Measurements from ENCODE around the gene PPP1R37. TPM values are rescaled to one million over a fixed set of nuclear protein-coding genes. Genes with fewer than 3 reads are reported as not detected.

Gene PPP1R37
- total and polyA plus RNA-seq, 2 of the 8 experiments (the other 6 are each of a cell fraction or from before 2014, with no cell fraction given): 14.6 to 25.7 TPM

- DNase-seq (ENCODE audit: low read depth in 1 of 2, low spot score in 2 of 2) (no peak), FAIRE-seq (no peak)
- Histone ChIP-seq H3K4me2 (ENCODE audit: insufficient read depth in 1 of 2, low read depth in 2 of 2, low read length in 2 of 2) (peak overlapping the region; percentile 94 to 98), H3K4me3 (ENCODE audit: extremely low read depth in 1 of 4, insufficient read depth in 2 of 4, low read depth in 3 of 4, low read length in 4 of 4) (peak overlapping the region in 2 of 4 experiments; percentile 57 to 97; a peak in 3 of 8 replicates), H3K14ac (ENCODE audit: insufficient read length) (no peak overlapping the region), H3K23me2 (ENCODE audit: low read depth, low read length) (peaks cover 16% of the 10 kb centered on the region), H4K5ac (ENCODE audit: insufficient read length, low read depth, low read length) (no peak overlapping the region), H2BK12ac (ENCODE audit: low read depth, low read length) (peak overlapping the region; percentile 75; the same call in 1 of the 2 replicates), H2BK15ac (ENCODE audit: low read length) (no peak overlapping the region), H2BK20ac (ENCODE audit: low read length) (no peak overlapping the region), H2AFZ (ENCODE audit: low read length) (no peak overlapping the region), H3K36me3 (ENCODE audit: control insufficient read depth in 2 of 4, insufficient read depth in 4 of 4, low read length in 3 of 4) (peaks cover 4 to 16% (median 5%) of the 10 kb centered on the region in 4 experiments; a peak in 5 of 8 replicates), H3K27ac (ENCODE audit: low read depth, low read length) (0 out of 2 replicates have a peak overlapping the region, but pooled peaks have one; percentile 55), H3K27me3 (replicated peaks in 1 of 4; ENCODE audit: control insufficient read depth in 3 of 4, extremely low read depth in 1 of 4, insufficient read depth in 3 of 4, low read length in 3 of 4) (no peaks in the 10 kb centered on the region), H3K18ac (ENCODE audit: extremely low read depth, low read length) (no peak overlapping the region), H3K23ac (ENCODE audit: insufficient read length) (no peak overlapping the region), H3K79me1 (ENCODE audit: low read depth, low read length) (peaks cover 15% of the 10 kb centered on the region), H3K9ac (replicated peaks in 1 of 4; ENCODE audit: extremely low read depth in 1 of 4, low read depth in 3 of 4, low read length in 3 of 4) (peak overlapping the region in 1 of 4 experiments; percentile 62; a peak in 3 of 7 replicates), H4K8ac (ENCODE audit: extremely low read depth, insufficient read depth, low read length) (no peak overlapping the region), H4K91ac (replicated peaks; ENCODE audit: insufficient read length, low read length) (no peak overlapping the region), H3K9me3 (ENCODE audit: insufficient read depth in 2 of 2, low read depth in 1 of 2, low read length in 1 of 2) (no peaks in the 10 kb centered on the region), H2BK5ac (ENCODE audit: low read depth, low read length) (peak overlapping the region; percentile 86; the same call in 1 of the 2 replicates), H3K56ac (replicated peaks; ENCODE audit: insufficient read length, low read depth, low read length) (no peak overlapping the region), H2BK120ac (replicated peaks; ENCODE audit: low read depth, low read length) (no peak overlapping the region), H2AK5ac (ENCODE audit: low read depth, low read length) (0 out of 2 replicates have a peak overlapping the region, but pooled peaks have one; percentile 46), H4K20me1 (replicated peaks in 1 of 2; ENCODE audit: control insufficient read depth in 1 of 2, insufficient read depth in 2 of 2, low read length in 2 of 2) (peaks cover 4 to 14% of the 10 kb centered on the region in 2 experiments), H3K4ac (replicated peaks; ENCODE audit: insufficient read length, low read depth, low read length) (no peak overlapping the region), H3K4me1 (replicated peaks in 1 of 4; ENCODE audit: control insufficient read depth in 3 of 4, insufficient read depth in 4 of 4, low read length in 3 of 4) (peaks cover 4 to 17% (median 7%) of the 10 kb centered on the region in 4 experiments; a peak in 6 of 7 replicates), H3K79me2 (ENCODE audit: control insufficient read depth in 1 of 2, insufficient read depth in 2 of 2, low read length in 2 of 2) (peaks cover 19 to 37% of the 10 kb centered on the region in 2 experiments)
- POLR2A ChIA-PET (ENCODE audit: partially characterized antibody): interaction anchor here (0.9 to 6.1 kb wide), 11 partner anchors 12 to 185 kb away, joined by 3 to 230 read pairs (median 6); partner anchors contain the start of genes APOE, GEMIN7 and ZNF296
- WGBS, 2 experiments (ENCODE audit: extremely low coverage in 1 of 2, insufficient coverage in 1 of 2, insufficient read length in 1 of 2, insufficient replicate concordance in 2 of 2, low coverage in 1 of 2, low lambda C conversion rate in 2 of 2, missing lambda C conversion rate in 1 of 2): 94% methylated on average over 5 of the region's 5 CpGs; no CpG with 5 or more reads in 1 of the 2 experiments
- CTCF ChIA-PET (ENCODE audit: partially characterized antibody): interaction anchor here (1.0 to 5.3 kb wide), 13 partner anchors 9 to 187 kb away, joined by 3 to 39 read pairs (median 5); partner anchors contain the start of genes GEMIN7 and ZNF296
- TF ChIP-seq CEBPB (IDR thresholded peaks at IDR 0.05; ENCODE audit: low read depth, low read length) (no peak), CBX5 (IDR thresholded peaks at IDR 0.05; ENCODE audit: low read depth, low read length) (no peak), YY1 (IDR thresholded peaks at IDR 0.05; ENCODE audit: low read depth, low read length) (no peak)
Observed at GRCh38 chr19:45090606-45091005, 2.4 kb upstream of the PPP1R37 start.
